Endothelial cell of umbilical vein (primary cell): ENCODE measurements around the gene PLEKHA4. TPM values are rescaled to one million over a fixed set of nuclear protein-coding genes. Genes with fewer than 3 reads are reported as not detected.
"Not testable (repeated sequence)": the region's sequence is repeated elsewhere in the genome, so short reads cannot be mapped to it uniquely, and the experiment has no call there.

Experiments used
- BruUV-seq: library from RNA; stranded (reverse); fragments of 400-500 nt; replicated peaks from 2 replicates; lab custom pipeline; 2021; lab: Mats Ljungman, UMichigan
- CTCF ChIA-PET: fragments of 300-600, 350-600 bp; sonication (Branson Sonifier 250); formaldehyde crosslinking; loops from one replicate; lab custom pipeline; 2021; ENCODE audit warnings: antibody characterized with exemption, inconsistent platforms; lab: Charles Lee
- POLR2A ChIA-PET: fragments of 300-600, 350-600 bp; sonication (Branson Sonifier 250); formaldehyde crosslinking; loops from one replicate; lab custom pipeline; 2021; ENCODE audit warnings: antibody characterized with exemption, inconsistent platforms; lab: Charles Lee
- DNase-seq: peaks from one replicate; pipeline ENCODE4 v3.0.0-alpha.2; 2011; ENCODE audit warnings: low read depth, low spot score
- FAIRE-seq: peaks from 2 replicates; lab custom pipeline; 2011; peaks lifted over from hg19 to GRCh38; lab: Jason Lieb, UNC
- H2AFZ ChIP-seq: 2 replicates; pipeline ENCODE4 v1.6.0; 2012; ENCODE audit warnings: low read depth, low read length, control low read depth, inconsistent platforms
- H3K27ac ChIP-seq: 2 replicates; pipeline ENCODE4 v1.5.1; 2011; ENCODE audit warnings: low read depth, mild to moderate bottlenecking, control low read depth, low read length, moderate library complexity; ENCODE audit not compliant: insufficient read depth
- H3K27me3 ChIP-seq, 2 experiments: 2 replicates each; pipeline versions ENCODE4 v1.6.0 to v1.6.1; 2011; ENCODE audit warnings: low read length in 2 of 2, mixed read lengths in 1 of 2; ENCODE audit not compliant: control insufficient read depth in 2 of 2, insufficient read depth in 2 of 2
- H3K36me3 ChIP-seq, 2 experiments: 2 replicates in 1 of 2; 3 replicates in 1 of 2; pipeline ENCODE4 v1.5.1; 2011; ENCODE audit warnings: low read length in 2 of 2, mild to moderate bottlenecking in 1 of 2, moderate library complexity in 1 of 2; ENCODE audit not compliant: control insufficient read depth in 2 of 2, insufficient read depth in 2 of 2; ENCODE audit errors: extremely low read depth in 1 of 2
- H3K4me1 ChIP-seq: 3 replicates; pipeline ENCODE4 v1.5.1; 2011; ENCODE audit warnings: mild to moderate bottlenecking, low read length; ENCODE audit not compliant: control insufficient read depth, insufficient read depth; ENCODE audit errors: extremely low read depth
- H3K4me2 ChIP-seq: 2 replicates; pipeline ENCODE4 v1.6.1; 2011; ENCODE audit warnings: low read length, control low read depth, mixed read lengths; ENCODE audit not compliant: insufficient read depth
- H3K4me3 ChIP-seq, 3 experiments: fragments of 200-600 bp in 1 of 3; sonication (generic), shearing (Covaris generic) in 1 of 3; replicated peaks in 1 of 3; 2 replicates each; pipeline ENCODE4 v1.5.1; 2011 to 2016; ENCODE audit warnings: control low read depth in 3 of 3, low read length in 3 of 3, mild to moderate bottlenecking in 2 of 3, inconsistent platforms in 1 of 3, low read depth in 1 of 3, moderate library complexity in 1 of 3; ENCODE audit not compliant: insufficient read depth in 1 of 3
- H3K79me2 ChIP-seq: 2 replicates; pipeline ENCODE4 v1.6.0; 2012; ENCODE audit warnings: low read length, inconsistent platforms; ENCODE audit not compliant: control insufficient read depth, insufficient read depth
- H3K9ac ChIP-seq: replicated peaks from 2 replicates; pipeline ENCODE3; 2011; ENCODE audit warnings: low read length, control low read depth; ENCODE audit not compliant: insufficient read depth; ENCODE audit errors: extremely low read depth
- H3K9me1 ChIP-seq: replicated peaks from 3 replicates; pipeline ENCODE4 v1.6.0; 2011; ENCODE audit warnings: mild to moderate bottlenecking, low read length; ENCODE audit not compliant: control insufficient read depth, insufficient read depth; ENCODE audit errors: extremely low read depth
- H3K9me3 ChIP-seq: replicated peaks from 2 replicates; pipeline ENCODE4 v1.5.1; 2012; ENCODE audit warnings: low read length, inconsistent platforms; ENCODE audit not compliant: control insufficient read depth, insufficient read depth
- H4K20me1 ChIP-seq: replicated peaks from 2 replicates; pipeline ENCODE3; 2011; ENCODE audit warnings: mild to moderate bottlenecking, low read length; ENCODE audit not compliant: control insufficient read depth, insufficient read depth; ENCODE audit errors: extremely low read depth
- FOS ChIP-seq: IDR thresholded peaks from 2 replicates; pipeline ENCODE4 v1.6.1; 2011; ENCODE audit warnings: mild to moderate bottlenecking, low read length, moderate library complexity, borderline replicate concordance; ENCODE audit not compliant: insufficient read depth
- GATA2 ChIP-seq: IDR thresholded peaks from 2 replicates; pipeline ENCODE4 v1.7.0; 2011; ENCODE audit warnings: low read depth, mild to moderate bottlenecking, moderate library complexity, mixed read lengths, low read length; ENCODE audit not compliant: insufficient read length, insufficient read depth
- JUN ChIP-seq: IDR thresholded peaks from 2 replicates; pipeline ENCODE4 v1.6.1; 2011; ENCODE audit warnings: borderline replicate concordance, low read depth; ENCODE audit not compliant: insufficient read length, insufficient read depth
- POLR2A ChIP-seq: IDR thresholded peaks from 2 replicates; pipeline ENCODE4 v1.6.1; 2012; ENCODE audit warnings: low read depth, mild to moderate bottlenecking, control low read depth, low read length
- POLR2AphosphoS5 ChIP-seq: IDR thresholded peaks from 2 replicates; pipeline ENCODE4 v1.6.1; 2012; ENCODE audit warnings: low read depth, mild to moderate bottlenecking, control low read depth, low read length, moderate library complexity; ENCODE audit not compliant: insufficient read depth
- dilution Hi-C: fragments of 300-500 bp; cut with MboI; formaldehyde crosslinking; loops from one replicate; pipeline ENCODE4 v1.15.0; 2019; ENCODE audit warnings: low sequenced_read_pairs; ENCODE audit not compliant: extremely low pct_ligation_motif_present
- intact Hi-C: fragments of 100-400 bp; cut with micrococcal nuclease; formaldehyde crosslinking; loops from one replicate; pipeline ENCODE4 v1.10.0; 2022
- polyA plus RNA-seq, 4 experiments: library from polyadenylated mRNA; depleted of rRNA in 3 of 4; stranded (reverse) in 3 of 4; unstranded in 1 of 4; fragments of >200 nt; gene quantifications; 2 replicates each; pipeline versions ENCODE4 v1.2.1 to v1.2.3, GENCODE V29; 2011 to 2012; ENCODE audit warnings: missing spikeins in 1 of 4
- total RNA-seq: library from RNA; stranded (reverse); gene quantifications from 2 replicates; pipeline ENCODE4 v1.2.3, GENCODE V29; 2021

The PLEKHA4 gene
- total and polyA plus RNA-seq, 2 donors (not counting 3 experiments of a cell fraction or from before 2014, with no cell fraction given), result 4.5 to 10.1 TPM

- Histone ChIP-seq H3K79me2 (peaks cover 40% of the 10 kb centered on the region), H3K4me2 (peak overlapping the region; percentile 94), H3K36me3 (peaks cover 17 to 20% of the 10 kb centered on the region in 2 experiments), H3K9ac (peak overlapping the region; percentile 100), H3K4me1 (peaks cover 29% of the 10 kb centered on the region), H3K4me3 (peak overlapping the region; percentile 36 to 100 (median 100)), H3K27ac (peak overlapping the region; percentile 100)
- H3K27me3 ChIP-seq, H3K9me1 ChIP-seq, intact Hi-C loops, H4K20me1 ChIP-seq, H3K9me3 ChIP-seq, H2AFZ ChIP-seq, dilution Hi-C loops: not testable (repeated sequence)
- ChIA-PET POLR2A (interaction anchor here (0.6 to 2.3 kb wide), 6 partner anchors 9 to 1276 kb away, joined by 3 to 14 read pairs (median 4); partner anchors contain the start of gene FTL), CTCF (interaction anchor here (1.6 to 6.0 kb wide), 2 partner anchors 33 to 94 kb away, joined by 5 to 45 read pairs; no protein-coding TSS in a partner anchor)
- peak; percentile 76 for DNase-seq
- TF ChIP-seq POLR2A, result peak; percentile 10
- peak; percentile 17 for TF ChIP-seq GATA2
- TF ChIP-seq FOS, result peak; percentile 66
- peak; percentile 63 for TF ChIP-seq JUN
- peak; percentile 35 for TF ChIP-seq POLR2AphosphoS5
- peak; percentile 84 for FAIRE-seq
- BruUV-seq, result TSS peak; percentile 78
Measured at GRCh38 chr19:48876043-48876981, 7.9 kb upstream of the PLEKHA4 start.
